Neutrophil (primary cell): ENCODE measurements around the gene POMC.
"Not testable (repeated sequence)": the region's sequence is repeated elsewhere in the genome, so short reads cannot be mapped to it uniquely, and the experiment has no call there.

Experiments
- H3K27ac ChIP-seq: fragments of 200-600 bp; sonication (generic); 2 replicates; pipeline ENCODE4 v1.5.1; 2016; ENCODE audit warnings: mild to moderate bottlenecking, moderate library complexity
- H3K27me3 ChIP-seq: fragments of 200-600 bp; sonication (generic); 2 replicates; pipeline ENCODE4 v1.6.0; 2016; ENCODE audit warnings: mild to moderate bottlenecking
- H3K36me3 ChIP-seq: fragments of 200-600 bp; sonication (generic); 2 replicates; pipeline ENCODE4 v1.5.1; 2017
- H3K4me1 ChIP-seq, 2 experiments: fragments of 200-600 bp in 1 of 2; sonication (generic) in 1 of 2; 1 replicate in 1 of 2; 2 replicates in 1 of 2; pipeline versions ENCODE4 v1.5.1 to v1.6.1; 2013 to 2016; ENCODE audit warnings: low read depth in 1 of 2, low read length in 1 of 2, mild to moderate bottlenecking in 1 of 2, moderate library complexity in 1 of 2; ENCODE audit not compliant: control insufficient read depth in 1 of 2, insufficient read depth in 1 of 2
- H3K4me3 ChIP-seq, 2 experiments: fragments of 200-600 bp in 1 of 2; sonication (generic) in 1 of 2; 1 replicate in 1 of 2; 2 replicates in 1 of 2; pipeline ENCODE4 v1.5.1; 2013 to 2016; ENCODE audit warnings: low read depth in 1 of 2, low read length in 1 of 2, mild to moderate bottlenecking in 1 of 2, moderate library complexity in 1 of 2
- H3K9me3 ChIP-seq: fragments of 200-600 bp; sonication (generic); 2 replicates; pipeline ENCODE4 v1.5.1; 2016
- CTCF ChIP-seq: fragments of 200-600 bp; sonication (generic); IDR thresholded peaks from 2 replicates; pipeline ENCODE4 v1.5.1; 2016; ENCODE audit warnings: antibody characterized with exemption

The POMC gene

GRCh38 chr2:25131567-25132298 lies 36.6 kb downstream of the POMC start:
- Histone ChIP-seq H3K9me3 (no peaks in the 10 kb centered on the region), H3K36me3 (no peaks in the 10 kb centered on the region), H3K27me3 (peaks cover 75% of the 10 kb centered on the region), H3K27ac (no peak overlapping the region), H3K4me3 (peak overlapping the region in 1 of 2 experiments; percentile 10), H3K4me1 (peaks cover 7 to 12% of the 10 kb centered on the region in 2 experiments)
- no peak for TF ChIP-seq CTCF

- no peaks in the 10 kb centered on the region for H3K36me3 ChIP-seq
- H3K27me3 ChIP-seq = peaks cover 70% of the 10 kb centered on the region
- no peak for TF ChIP-seq CTCF
- H3K4me1 ChIP-seq = peaks cover 7 to 12% of the 10 kb centered on the region in 2 experiments
- no peaks in the 10 kb centered on the region for H3K9me3 ChIP-seq
- H3K4me3 ChIP-seq = no peak overlapping the region
- H3K27ac ChIP-seq = no peak overlapping the region
Observed at GRCh38 chr2:25131253-25131566, 37.2 kb downstream of the POMC start.

GRCh38 chr2:25129901-25130520 lies 38.4 kb downstream of the POMC start:
- Histone ChIP-seq H3K9me3 (no peaks in the 10 kb centered on the region), H3K4me1 (peaks cover 7 to 12% of the 10 kb centered on the region in 2 experiments), H3K4me3 (no peak overlapping the region), H3K36me3 (no peaks in the 10 kb centered on the region), H3K27ac (no peak overlapping the region), H3K27me3 (peaks cover 58% of the 10 kb centered on the region)
- no peak for TF ChIP-seq CTCF

- Histone ChIP-seq H3K4me3 (no peak overlapping the region), H3K36me3 (no peaks in the 10 kb centered on the region), H3K4me1 (peaks cover 12 to 15% of the 10 kb centered on the region in 2 experiments), H3K27ac (no peak overlapping the region), H3K27me3 (peaks cover 35% of the 10 kb centered on the region), H3K9me3 (no peaks in the 10 kb centered on the region)
- TF ChIP-seq CTCF = no peak
Observed at GRCh38 chr2:25127646-25128045, 40.7 kb downstream of the POMC start.

GRCh38 chr2:25127071-25127470 lies 41.3 kb downstream of the POMC start:
- H3K4me1 ChIP-seq = peaks cover 10 to 15% of the 10 kb centered on the region in 2 experiments
- H3K9me3 ChIP-seq, H3K36me3 ChIP-seq, H3K27ac ChIP-seq, H3K4me3 ChIP-seq: not testable (repeated sequence)
- H3K27me3 ChIP-seq = peaks cover 29% of the 10 kb centered on the region

GRCh38 chr2:25125976-25126375 lies 42.4 kb downstream of the POMC start:
- Histone ChIP-seq H3K36me3 (no peaks in the 10 kb centered on the region), H3K4me3 (no peak overlapping the region), H3K27ac (no peak overlapping the region), H3K9me3 (no peaks in the 10 kb centered on the region), H3K27me3 (peaks cover 18% of the 10 kb centered on the region), H3K4me1 (peaks cover 0 to 11% of the 10 kb centered on the region in 2 experiments)
- no peak for TF ChIP-seq CTCF
